ENCODE data around the gene SLC30A9.

SLC30A9 gene

DNA sequence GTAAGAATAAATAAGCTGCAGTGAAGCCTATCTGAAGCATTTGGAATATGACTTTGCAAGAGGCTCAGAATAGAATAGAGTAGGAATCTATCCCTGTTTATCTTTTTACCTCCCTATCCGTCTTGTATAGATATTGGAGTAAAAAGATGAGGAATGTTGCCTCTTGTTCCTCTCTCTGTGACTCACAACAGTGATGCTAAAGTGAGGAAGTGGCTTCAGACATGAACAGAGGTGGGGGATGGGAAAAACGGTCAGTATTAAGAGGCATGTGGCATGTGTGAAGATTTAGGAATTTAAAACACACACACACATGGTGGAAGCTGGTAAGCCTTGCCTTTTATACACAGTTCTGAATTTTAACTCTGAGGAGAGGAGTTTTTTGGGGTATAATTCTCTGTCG lies 12.6 kb upstream of the SLC30A9 start:
- Histone ChIP-seq H4K20me1 (ENCODE audit: low read depth, low read length) (no peaks in the 10 kb centered on the region), H3K4me2 (ENCODE audit: low read depth, low read length, poor library complexity, severe bottlenecking) (no peak overlapping the region)
- TF ChIP-seq, protein P1, sequence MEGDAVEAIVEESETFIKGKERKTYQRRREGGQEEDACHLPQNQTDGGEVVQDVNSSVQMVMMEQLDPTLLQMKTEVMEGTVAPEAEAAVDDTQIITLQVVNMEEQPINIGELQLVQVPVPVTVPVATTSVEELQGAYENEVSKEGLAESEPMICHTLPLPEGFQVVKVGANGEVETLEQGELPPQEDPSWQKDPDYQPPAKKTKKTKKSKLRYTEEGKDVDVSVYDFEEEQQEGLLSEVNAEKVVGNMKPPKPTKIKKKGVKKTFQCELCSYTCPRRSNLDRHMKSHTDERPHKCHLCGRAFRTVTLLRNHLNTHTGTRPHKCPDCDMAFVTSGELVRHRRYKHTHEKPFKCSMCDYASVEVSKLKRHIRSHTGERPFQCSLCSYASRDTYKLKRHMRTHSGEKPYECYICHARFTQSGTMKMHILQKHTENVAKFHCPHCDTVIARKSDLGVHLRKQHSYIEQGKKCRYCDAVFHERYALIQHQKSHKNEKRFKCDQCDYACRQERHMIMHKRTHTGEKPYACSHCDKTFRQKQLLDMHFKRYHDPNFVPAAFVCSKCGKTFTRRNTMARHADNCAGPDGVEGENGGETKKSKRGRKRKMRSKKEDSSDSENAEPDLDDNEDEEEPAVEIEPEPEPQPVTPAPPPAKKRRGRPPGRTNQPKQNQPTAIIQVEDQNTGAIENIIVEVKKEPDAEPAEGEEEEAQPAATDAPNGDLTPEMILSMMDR (IDR thresholded peaks at IDR 0.05; ENCODE audit: insufficient read depth, low read length, poor library complexity, severe bottlenecking) = no peak
- TF ChIP-seq EZH2phosphoT487 (conservative IDR thresholded peaks at IDR 0.05; ENCODE audit: low read length) = no peak

DNA sequence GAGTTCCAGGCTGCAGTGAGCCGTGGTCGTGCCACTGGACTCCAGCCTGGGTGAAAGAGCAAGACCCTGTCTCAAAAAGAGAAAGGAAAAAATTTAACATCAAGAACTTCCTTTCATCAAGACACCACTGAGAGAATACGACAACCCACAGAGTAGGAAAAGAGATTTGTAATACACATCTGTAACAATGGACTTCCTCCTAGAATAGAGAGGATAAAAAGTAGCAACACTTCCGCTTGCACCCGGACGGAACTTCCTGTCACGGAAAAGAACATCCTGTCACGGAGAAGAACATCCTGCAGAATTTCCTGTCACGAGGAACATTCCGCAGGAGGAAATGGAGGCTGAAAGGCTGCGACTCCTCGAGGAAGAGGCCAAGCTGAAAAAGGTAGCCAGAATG lies 8.9 kb upstream of the SLC30A9 start, which contains the start of gene DCAF4L1:
Gene DCAF4L1, plus strand, starts transcription at position 301 of the 400 bp plus-strand sequence. Its CDS starts 37 bp downstream, at position 338.
- Histone ChIP-seq H3K36me3 (ENCODE audit: low read length) (no peaks in the 10 kb centered on the region), H3K4me2 (ENCODE audit: low read depth, low read length, poor library complexity, severe bottlenecking) (no peak within 1 kb of the TSS), H3K9me3 (ENCODE audit: insufficient read depth, low read length) (no peaks in the 10 kb centered on the region), H3F3A (ENCODE audit: insufficient read depth) (no peaks in the 10 kb centered on the region), H3K9me2 (replicated peaks; ENCODE audit: insufficient read depth, low read length) (no peaks in the 10 kb centered on the region), H2AFZ (ENCODE audit: low read depth, low read length, severe bottlenecking) (no peak within 1 kb of the TSS), H4K20me1 (ENCODE audit: low read depth, low read length) (no peaks in the 10 kb centered on the region), H3K4me3 (ENCODE audit: insufficient read depth, low read length, poor library complexity, severe bottlenecking) (no peak within 1 kb of the TSS), H3K27ac (ENCODE audit: low read depth, low read length) (no peak within 1 kb of the TSS), H3K9ac (ENCODE audit: low read length) (no peak within 1 kb of the TSS), H3K27me3 (ENCODE audit: low read length) (no peaks in the 10 kb centered on the region), H3K79me2 (ENCODE audit: insufficient read depth, low read length) (no peaks in the 10 kb centered on the region)
- TF ChIP-seq, protein P1 (IDR thresholded peaks at IDR 0.05; ENCODE audit: insufficient read depth, low read length, poor library complexity, severe bottlenecking) = no peak
- no peak for TF ChIP-seq EZH2phosphoT487 (conservative IDR thresholded peaks at IDR 0.05; ENCODE audit: low read length)

More for the DNA sequence above, 12.6 kb upstream of the SLC30A9 start:
- Histone ChIP-seq H3K36me3 (ENCODE audit: low read length) (no peaks in the 10 kb centered on the region), H3K27ac (ENCODE audit: low read depth, low read length) (no peak overlapping the region), H3K27me3 (ENCODE audit: low read length) (no peaks in the 10 kb centered on the region), H3F3A (ENCODE audit: insufficient read depth) (no peaks in the 10 kb centered on the region), H3K9me3 (ENCODE audit: insufficient read depth, low read length) (no peaks in the 10 kb centered on the region), H3K79me2 (ENCODE audit: insufficient read depth, low read length) (no peaks in the 10 kb centered on the region), H3K4me3 (ENCODE audit: insufficient read depth, low read length, poor library complexity, severe bottlenecking) (no peak overlapping the region), H2AFZ (ENCODE audit: low read depth, low read length, severe bottlenecking) (no peak overlapping the region), H3K9ac (ENCODE audit: low read length) (no peak overlapping the region), H3K9me2 (replicated peaks; ENCODE audit: insufficient read depth, low read length) (no peaks in the 10 kb centered on the region)

DNA sequence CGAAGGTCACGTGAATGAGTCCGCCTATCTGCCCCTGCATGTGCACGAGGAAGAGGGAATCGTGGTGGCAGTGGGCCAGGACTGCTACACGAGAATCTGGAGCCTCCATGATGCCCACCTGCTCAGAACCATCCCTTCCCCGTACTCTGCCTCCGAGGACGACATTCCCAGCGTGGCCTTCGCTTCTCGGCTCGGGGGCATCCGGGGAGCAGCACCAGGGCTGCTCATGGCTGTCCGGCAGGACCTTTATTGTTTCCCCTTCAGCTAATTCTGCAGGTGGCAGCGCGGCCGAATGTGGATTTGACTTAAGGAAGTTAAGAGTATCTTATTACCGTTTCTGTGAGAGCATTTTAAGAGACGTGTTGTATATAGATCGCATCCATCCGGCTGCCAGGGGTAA lies 7.6 kb upstream of the SLC30A9 start:
- Histone ChIP-seq H3K4me2 (ENCODE audit: low read depth, low read length, poor library complexity, severe bottlenecking) (no peak overlapping the region), H3K9me3 (ENCODE audit: insufficient read depth, low read length) (no peaks in the 10 kb centered on the region), H4K20me1 (ENCODE audit: low read depth, low read length) (no peaks in the 10 kb centered on the region), H3K9ac (ENCODE audit: low read length) (no peak overlapping the region), H3K9me2 (replicated peaks; ENCODE audit: insufficient read depth, low read length) (no peaks in the 10 kb centered on the region), H3K27ac (ENCODE audit: low read depth, low read length) (no peak overlapping the region), H3K27me3 (ENCODE audit: low read length) (no peaks in the 10 kb centered on the region), H3F3A (ENCODE audit: insufficient read depth) (no peaks in the 10 kb centered on the region), H3K36me3 (ENCODE audit: low read length) (no peaks in the 10 kb centered on the region), H3K4me3 (ENCODE audit: insufficient read depth, low read length, poor library complexity, severe bottlenecking) (no peak overlapping the region), H3K79me2 (ENCODE audit: insufficient read depth, low read length) (no peaks in the 10 kb centered on the region), H2AFZ (ENCODE audit: low read depth, low read length, severe bottlenecking) (no peak overlapping the region)
- no peak for TF ChIP-seq EZH2phosphoT487 (conservative IDR thresholded peaks at IDR 0.05; ENCODE audit: low read length)
- TF ChIP-seq, protein P1 (IDR thresholded peaks at IDR 0.05; ENCODE audit: insufficient read depth, low read length, poor library complexity, severe bottlenecking) = no peak

Measured in SU-DHL-6 (cell line).